OCI-LY1 (cell line): Measurements from ENCODE around the gene TMEM222.

ENCODE experiments used
- CTCF ChIP-seq: fragments of 200-600 bp; sonication (generic), shearing (Covaris generic); IDR thresholded peaks from 2 replicates; pipeline ENCODE4 v1.5.1; 2017; ENCODE audit warnings: mild to moderate bottlenecking, antibody characterized with exemption, low read length, moderate library complexity, mixed read lengths
- EZH2 ChIP-seq: fragments of 200-600 bp; sonication (generic), shearing (Covaris generic); IDR thresholded peaks from 2 replicates; pipeline ENCODE4 v1.8.0; 2017; ENCODE audit warnings: borderline replicate concordance, mixed run types, mild to moderate bottlenecking, antibody characterized with exemption, low read length, moderate library complexity, mixed read lengths

GRCh38 chr1:27372022-27372807, 50.3 kb downstream of the TMEM222 start:
- no peak for TF ChIP-seq CTCF
- TF ChIP-seq EZH2 = no peak
